H1 (cell line): Measurements from ENCODE around the gene ODC1. TPM values are rescaled to one million over a fixed set of nuclear protein-coding genes. Genes with fewer than 3 reads are reported as not detected.

ENCODE experiments used
- CTCF ChIA-PET: fragments of 300-600 bp; sonication (Branson Sonifier 250); formaldehyde crosslinking; loops from one replicate; lab custom pipeline; 2021; ENCODE audit not compliant: partially characterized antibody; lab: Charles Lee
- POLR2A ChIA-PET: fragments of 300-600 bp; sonication (Branson Sonifier 250); formaldehyde crosslinking; loops from one replicate; lab custom pipeline; 2021; ENCODE audit warnings: inconsistent platforms; ENCODE audit not compliant: partially characterized antibody; lab: Charles Lee
- DNase-seq, 2 experiments: peaks; one replicate each; pipeline versions ENCODE4 v3.0.0 to v3.0.0-alpha.2; 2010 to 2022; ENCODE audit warnings: low spot score in 2 of 2, low read depth in 1 of 2, mixed read lengths in 1 of 2
- FAIRE-seq: peaks from 2 replicates; lab custom pipeline; 2011; peaks lifted over from hg19 to GRCh38; lab: Jason Lieb, UNC
- H2AFZ ChIP-seq: 2 replicates; pipeline ENCODE4 v1.8.1; 2012; ENCODE audit warnings: low read length, inconsistent platforms
- H2AK5ac ChIP-seq: 2 replicates; pipeline ENCODE4 v1.6.1; 2013; ENCODE audit warnings: low read depth, low read length
- H2BK120ac ChIP-seq: replicated peaks from 2 replicates; pipeline ENCODE3; 2013; ENCODE audit warnings: low read depth, low read length, inconsistent platforms
- H2BK12ac ChIP-seq: 2 replicates; pipeline ENCODE4 v1.6.1; 2013; ENCODE audit warnings: low read depth, low read length
- H2BK15ac ChIP-seq: 2 replicates; pipeline ENCODE4 v1.6.1; 2013; ENCODE audit warnings: low read length
- H2BK20ac ChIP-seq: 2 replicates; pipeline ENCODE4 v1.6.1; 2013; ENCODE audit warnings: low read length
- H2BK5ac ChIP-seq: 2 replicates; pipeline ENCODE4 v1.6.1; 2013; ENCODE audit warnings: low read depth, low read length
- H3K14ac ChIP-seq: 2 replicates; pipeline ENCODE4 v1.6.1; 2013; ENCODE audit warnings: inconsistent platforms; ENCODE audit not compliant: insufficient read length
- H3K18ac ChIP-seq: 2 replicates; pipeline ENCODE4 v1.6.1; 2013; ENCODE audit warnings: low read length; ENCODE audit errors: extremely low read depth
- H3K23ac ChIP-seq: 2 replicates; pipeline ENCODE4 v1.6.1; 2013; ENCODE audit warnings: inconsistent platforms; ENCODE audit not compliant: insufficient read length
- H3K23me2 ChIP-seq: 2 replicates; pipeline ENCODE4 v1.6.1; 2013; ENCODE audit warnings: low read depth, low read length
- H3K27ac ChIP-seq: 2 replicates; pipeline ENCODE4 v1.6.1; 2011; ENCODE audit warnings: low read depth, low read length, inconsistent platforms
- H3K27me3 ChIP-seq, 4 experiments: replicated peaks in 1 of 4; 1 replicate in 1 of 4; 2 replicates in 3 of 4; pipeline versions ENCODE4 v1.6.1 to v1.8.1; 2011 to 2013; ENCODE audit warnings: low read length in 3 of 4, mild to moderate bottlenecking in 3 of 4, inconsistent platforms in 2 of 4, mixed read lengths in 2 of 4, moderate library complexity in 1 of 4; ENCODE audit not compliant: control insufficient read depth in 3 of 4, insufficient read depth in 3 of 4; ENCODE audit errors: extremely low read depth in 1 of 4
- H3K36me3 ChIP-seq, 4 experiments: 2 replicates each; pipeline versions ENCODE4 v1.6.1 to v1.8.1; 2011 to 2013; ENCODE audit warnings: mild to moderate bottlenecking in 4 of 4, low read length in 3 of 4, moderate library complexity in 2 of 4, control low read depth in 1 of 4, inconsistent platforms in 1 of 4; ENCODE audit not compliant: insufficient read depth in 4 of 4, control insufficient read depth in 2 of 4
- H3K4ac ChIP-seq: replicated peaks from 2 replicates; pipeline ENCODE3; 2013; ENCODE audit warnings: low read length, low read depth, mixed read lengths, inconsistent platforms; ENCODE audit not compliant: insufficient read length
- H3K4me1 ChIP-seq, 4 experiments: replicated peaks in 1 of 4; 1 replicate in 1 of 4; 2 replicates in 3 of 4; pipeline versions ENCODE4 v1.6.1 to v1.8.1; 2011 to 2013; ENCODE audit warnings: low read length in 3 of 4, inconsistent platforms in 2 of 4, mixed read lengths in 1 of 4; ENCODE audit not compliant: insufficient read depth in 4 of 4, control insufficient read depth in 3 of 4
- H3K4me2 ChIP-seq, 2 experiments: 2 replicates each; pipeline versions ENCODE4 v1.6.1 to v1.8.1; 2011 to 2013; ENCODE audit warnings: low read depth in 2 of 2, low read length in 2 of 2, control low read depth in 1 of 2, inconsistent platforms in 1 of 2, mild to moderate bottlenecking in 1 of 2; ENCODE audit not compliant: insufficient read depth in 1 of 2
- H3K4me3 ChIP-seq, 4 experiments: fragments of 200-600, 300-600 bp in 1 of 4; sonication (generic), shearing (Covaris generic), sonication (Bioruptor Twin) in 1 of 4; 2 replicates each; pipeline versions ENCODE4 v1.5.1 to v1.8.1; 2011 to 2016; ENCODE audit warnings: low read length in 4 of 4, low read depth in 3 of 4, control low read depth in 2 of 4, inconsistent platforms in 2 of 4, mild to moderate bottlenecking in 2 of 4, mixed read lengths in 1 of 4, moderate library complexity in 1 of 4; ENCODE audit not compliant: insufficient read depth in 2 of 4; ENCODE audit errors: extremely low read depth in 1 of 4
- H3K56ac ChIP-seq: replicated peaks from 2 replicates; pipeline ENCODE3; 2013; ENCODE audit warnings: low read depth, mild to moderate bottlenecking, mixed read lengths, low read length, inconsistent platforms; ENCODE audit not compliant: insufficient read length
- H3K79me1 ChIP-seq: 2 replicates; pipeline ENCODE4 v1.6.1; 2013; ENCODE audit warnings: low read depth, low read length, control low read depth
- H3K79me2 ChIP-seq, 2 experiments: 2 replicates each; pipeline versions ENCODE4 v1.6.1 to v1.8.1; 2012 to 2013; ENCODE audit warnings: low read length in 2 of 2, mild to moderate bottlenecking in 2 of 2, inconsistent platforms in 1 of 2; ENCODE audit not compliant: insufficient read depth in 2 of 2, control insufficient read depth in 1 of 2
- H3K9ac ChIP-seq, 4 experiments: replicated peaks in 1 of 4; 1 replicate in 1 of 4; 2 replicates in 3 of 4; pipeline versions ENCODE4 v1.6.1 to v1.8.1; 2011 to 2013; ENCODE audit warnings: low read depth in 3 of 4, low read length in 3 of 4, control low read depth in 2 of 4, mild to moderate bottlenecking in 2 of 4, moderate library complexity in 2 of 4, inconsistent platforms in 1 of 4; ENCODE audit errors: extremely low read depth in 1 of 4
- H3K9me3 ChIP-seq, 2 experiments: 2 replicates each; pipeline versions ENCODE4 v1.6.1 to v1.8.1; 2012 to 2013; ENCODE audit warnings: mild to moderate bottlenecking in 2 of 2, moderate library complexity in 2 of 2, control low read depth in 1 of 2, inconsistent platforms in 1 of 2, low read depth in 1 of 2, low read length in 1 of 2, mixed read lengths in 1 of 2; ENCODE audit not compliant: insufficient read depth in 2 of 2
- H4K20me1 ChIP-seq, 2 experiments: replicated peaks in 1 of 2; 2 replicates each; pipeline versions ENCODE3 to v1.8.1; 2011 to 2013; ENCODE audit warnings: inconsistent platforms in 2 of 2, low read length in 2 of 2, mild to moderate bottlenecking in 1 of 2; ENCODE audit not compliant: insufficient read depth in 2 of 2, control insufficient read depth in 1 of 2
- H4K5ac ChIP-seq: 2 replicates; pipeline ENCODE4 v1.6.1; 2013; ENCODE audit warnings: low read length, low read depth, mixed read lengths, inconsistent platforms; ENCODE audit not compliant: insufficient read length
- H4K8ac ChIP-seq: 2 replicates; pipeline ENCODE4 v1.8.0; 2013; ENCODE audit warnings: mild to moderate bottlenecking, moderate library complexity, low read length, inconsistent platforms; ENCODE audit not compliant: insufficient read depth; ENCODE audit errors: extremely low read depth
- H4K91ac ChIP-seq: replicated peaks from 2 replicates; pipeline ENCODE3; 2013; ENCODE audit warnings: low read length, mixed read lengths, inconsistent platforms; ENCODE audit not compliant: insufficient read length
- CTBP2 ChIP-seq: IDR thresholded peaks from 2 replicates; pipeline ENCODE4 v1.7.0; 2011; ENCODE audit warnings: borderline replicate concordance, mild to moderate bottlenecking, moderate library complexity, mixed read lengths, low read length; ENCODE audit not compliant: insufficient read depth, insufficient read length
- EZH2 ChIP-seq: fragments of 200-600 bp; sonication (generic); IDR thresholded peaks from 2 replicates; pipeline ENCODE4 v1.7.1; 2012; ENCODE audit warnings: low read depth, mild to moderate bottlenecking, moderate library complexity, low read length, inconsistent platforms; ENCODE audit not compliant: severe bottlenecking
- POLR2A ChIP-seq, 2 experiments: IDR thresholded peaks; 1 replicate in 1 of 2; 2 replicates in 1 of 2; pipeline ENCODE4 v1.6.1; 2011; ENCODE audit warnings: low read depth in 2 of 2, low read length in 2 of 2, mild to moderate bottlenecking in 2 of 2; ENCODE audit errors: control extremely low read depth in 1 of 2
- USF2 ChIP-seq: IDR thresholded peaks from 2 replicates; pipeline ENCODE4 v1.6.1; 2011; ENCODE audit warnings: low read length, improper control_type of control experiment
- WGBS, 2 experiments: shearing (Covaris generic) in 1 of 2; methylation state at CpG; one replicate each; pipeline versions ENCODE4 v1.1.6 to v1.1.7; 2013 to 2015; ENCODE audit warnings: low lambda C conversion rate in 2 of 2, mixed read lengths in 2 of 2, inconsistent platforms in 1 of 2, low coverage in 1 of 2, missing lambda C conversion rate in 1 of 2; ENCODE audit not compliant: insufficient replicate concordance in 2 of 2, insufficient coverage in 1 of 2, insufficient read length in 1 of 2; ENCODE audit errors: extremely low coverage in 1 of 2, missing lambda C conversion rate in 1 of 2; 5-methylcytosine and 5-hydroxymethylcytosine counted together
- polyA plus RNA-seq, 7 experiments: library from polyadenylated mRNA; depleted of rRNA in 3 of 7; stranded (reverse) in 5 of 7; unstranded in 2 of 7; fragments of >200 nt in 5 of 7; fragments of 200-250 nt in 2 of 7; gene quantifications; 1 replicate in 5 of 7; 2 replicates in 1 of 7; 4 replicates in 1 of 7; pipeline versions ENCODE4 v1.2.1 to v1.2.3, GENCODE V29; 2011 to 2013; ENCODE audit warnings: missing spikeins in 2 of 7, mixed read lengths in 2 of 7
- total RNA-seq: library from RNA; stranded (reverse); fragmentation: NEBNext Ultra II Directional; extraction: Animal tissue kit (Norgen Biotek cat#: 25700); gene quantifications from 2 replicates; pipeline ENCODE4 v1.2.1, GENCODE V29; 2021

The ODC1 gene
- total and polyA plus RNA-seq, 2 of the 8 experiments (the other 6 are each of a cell fraction or from before 2014, with no cell fraction given) = 57.2 to 76.7 TPM

GRCh38 chr2:10440736-10441135, 7.4 kb downstream of the ODC1 start:
- H3K36me3 ChIP-seq = peaks cover 4 to 39% (median 25%) of the 10 kb centered on the region in 4 experiments; a peak in 7 of 8 replicates

More at GRCh38 chr2:10440736-10441135, 7.4 kb downstream of the ODC1 start:
- H2BK20ac ChIP-seq = no peak overlapping the region
- no peak for TF ChIP-seq EZH2
- TF ChIP-seq POLR2A (IDR thresholded peaks at IDR 0.05; ENCODE audit: control extremely low read depth in 1 of 2, low read depth in 2 of 2, low read length in 2 of 2) = no peak
- no peak for TF ChIP-seq USF2
- no peak for TF ChIP-seq CTBP2
- no peaks in the 10 kb centered on the region for H3K79me1 ChIP-seq
- DNase-seq (no peak), FAIRE-seq (no peak)
- H3K56ac ChIP-seq = no peak overlapping the region
- H3K79me2 ChIP-seq = peaks cover 0 to 6% of the 10 kb centered on the region in 2 experiments; a peak in 1 of 4 replicates
- no peak overlapping the region for H2BK5ac ChIP-seq
- no peak overlapping the region for H3K14ac ChIP-seq
- H4K91ac ChIP-seq = no peak overlapping the region
- H2BK15ac ChIP-seq = no peak overlapping the region
- no peak overlapping the region for H2BK120ac ChIP-seq
- H2AK5ac ChIP-seq = no peak overlapping the region
- H3K4me2 ChIP-seq = no peak overlapping the region
- no peak overlapping the region for H3K9ac ChIP-seq
- H3K4me1 ChIP-seq = no peaks in the 10 kb centered on the region
- H4K20me1 ChIP-seq = peaks cover 2 to 3% of the 10 kb centered on the region in 2 experiments
- H3K23me2 ChIP-seq = no peaks in the 10 kb centered on the region
- H2AFZ ChIP-seq = no peak overlapping the region
- H3K9me3 ChIP-seq = no peaks in the 10 kb centered on the region
- WGBS, 2 experiments = 90% methylated on average over 6 of the region's 6 CpGs; no CpG with 5 or more reads in 1 of the 2 experiments
- no peak overlapping the region for H3K18ac ChIP-seq
- H3K23ac ChIP-seq = no peak overlapping the region
- no peak overlapping the region for H4K5ac ChIP-seq
- no peak overlapping the region for H4K8ac ChIP-seq
- no peak overlapping the region for H3K4ac ChIP-seq
- H3K4me3 ChIP-seq = no peak overlapping the region
- H2BK12ac ChIP-seq = no peak overlapping the region
- no peak overlapping the region for H3K27ac ChIP-seq
- POLR2A ChIA-PET = no interaction called here
- no peaks in the 10 kb centered on the region for H3K27me3 ChIP-seq
- CTCF ChIA-PET = interaction anchor here (1.1 to 1.3 kb wide), 3 partner anchors 16 to 340 kb away, joined by 3 to 4 read pairs (median 4); no protein-coding TSS in a partner anchor
